A204.1 (cell line): ENCODE results near the gene ARHGAP1.
"Not testable (repeated sequence)": the region's sequence is repeated elsewhere in the genome, so short reads cannot be mapped to it uniquely, and the experiment has no call there.

ENCODE experiments used
- FAIRE-seq: peaks from 2 replicates; lab custom pipeline; 2012; peaks lifted over from hg19 to GRCh38; lab: Jason Lieb, UNC

ARHGAP1 gene

GRCh38 chr11:46672381-46672839, 28.0 kb downstream of the ARHGAP1 start:
- no peak for FAIRE-seq

GRCh38 chr11:46671958-46672315, 28.5 kb downstream of the ARHGAP1 start:
- FAIRE-seq = no peak

DNA sequence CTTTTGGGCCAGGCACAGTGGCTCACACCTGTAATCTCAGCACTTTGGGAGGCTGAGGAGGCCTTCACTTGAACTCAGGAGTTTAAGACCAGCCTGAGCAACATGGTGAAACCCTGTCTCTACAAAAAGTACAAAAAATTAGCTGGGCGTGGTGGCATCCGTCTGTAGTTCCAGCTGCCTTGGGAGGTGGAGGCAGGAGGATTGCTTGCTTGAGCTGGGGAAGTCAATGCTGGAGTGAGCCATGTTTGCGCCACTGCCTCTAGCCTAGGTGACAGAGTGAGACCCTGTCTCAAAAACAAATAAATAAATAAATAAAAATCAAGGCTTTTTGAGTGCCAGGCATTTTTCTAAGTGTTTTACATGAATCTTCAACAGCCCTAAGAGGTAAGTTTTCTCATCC, 29.9 kb downstream of the ARHGAP1 start:
- FAIRE-seq = not testable (repeated sequence)

- FAIRE-seq = no peak
Measured at GRCh38 chr11:46669711-46670139, 30.7 kb downstream of the ARHGAP1 start.

- FAIRE-seq = no peak
Measured at GRCh38 chr11:46668480-46669085, 31.8 kb downstream of the ARHGAP1 start.

GRCh38 chr11:46667043-46667481, 33.4 kb downstream of the ARHGAP1 start:
- FAIRE-seq = no peak

- no peak for FAIRE-seq
Measured at GRCh38 chr11:46666516-46666915, 33.9 kb downstream of the ARHGAP1 start.

- no peak for FAIRE-seq
Measured at GRCh38 chr11:46665356-46665755, 35.1 kb downstream of the ARHGAP1 start.

DNA sequence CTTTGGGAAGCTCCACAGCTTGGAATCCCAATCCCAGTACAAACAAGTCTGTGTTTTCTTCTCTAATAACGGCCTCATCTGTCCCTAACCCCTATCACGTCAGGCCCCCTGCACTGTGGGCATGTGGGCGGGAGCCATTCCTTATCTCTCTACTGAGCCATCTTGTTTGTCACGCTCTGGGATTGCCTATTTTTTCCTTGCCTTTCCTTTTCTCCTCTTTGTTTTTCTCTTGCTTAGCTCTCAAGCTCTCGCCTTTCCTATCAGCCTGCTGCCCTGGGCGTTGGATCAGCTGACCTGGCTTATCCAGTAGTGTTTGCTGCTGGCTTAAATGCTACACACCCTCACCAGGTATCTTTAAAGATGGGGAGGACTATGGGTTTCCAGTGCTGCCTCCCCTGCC, 35.8 kb downstream of the ARHGAP1 start:
- FAIRE-seq = no peak

- FAIRE-seq = no peak
Measured at GRCh38 chr11:46663277-46663940, 37.0 kb downstream of the ARHGAP1 start.

DNA sequence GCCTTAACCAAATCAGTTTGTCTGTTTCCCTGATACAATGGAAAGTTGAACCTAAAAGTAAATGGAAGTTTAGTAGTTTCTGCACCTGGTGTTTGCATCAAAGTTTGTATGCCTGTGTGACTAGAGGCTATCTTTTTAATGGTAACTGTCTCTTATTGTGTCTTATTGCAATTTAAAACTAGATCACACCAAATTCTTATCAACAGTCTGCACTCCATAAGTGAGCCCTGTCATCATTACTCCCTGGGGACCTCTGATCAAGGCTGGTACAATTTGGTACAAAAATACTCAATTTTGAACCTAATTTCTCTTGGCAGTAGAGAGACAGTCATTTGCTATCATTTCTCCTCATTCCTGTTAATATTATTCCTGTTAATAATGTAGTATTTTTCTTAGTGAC, 38.1 kb downstream of the ARHGAP1 start:
- FAIRE-seq = no peak

GRCh38 chr11:46661836-46662235, 38.6 kb downstream of the ARHGAP1 start:
- no peak for FAIRE-seq

GRCh38 chr11:46659908-46660307, 40.5 kb downstream of the ARHGAP1 start:
- no peak for FAIRE-seq

DNA sequence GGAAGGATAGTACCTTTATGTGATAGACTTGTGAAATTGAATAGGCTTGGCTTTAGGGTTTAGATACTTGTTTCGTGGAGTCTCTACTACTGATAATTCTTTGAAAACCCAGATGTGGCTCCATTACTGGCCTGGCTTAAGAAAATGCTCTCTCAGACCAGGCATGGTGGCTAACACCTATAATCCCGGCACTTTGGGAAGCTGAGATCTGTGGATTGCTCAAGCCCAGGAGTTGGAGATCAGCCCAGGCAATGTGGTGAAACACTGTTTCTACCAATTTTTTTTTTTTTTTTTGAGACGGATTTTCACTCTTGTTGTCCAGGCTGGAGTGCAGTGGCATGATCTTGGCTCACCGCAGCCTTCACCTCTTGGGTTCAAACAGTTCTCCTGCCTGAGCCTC, 42.2 kb downstream of the ARHGAP1 start:
- no peak for FAIRE-seq

GRCh38 chr11:46657186-46657585, 43.2 kb downstream of the ARHGAP1 start:
- FAIRE-seq = no peak

- no peak for FAIRE-seq
Measured at GRCh38 chr11:46655631-46656030, 44.8 kb downstream of the ARHGAP1 start.

DNA sequence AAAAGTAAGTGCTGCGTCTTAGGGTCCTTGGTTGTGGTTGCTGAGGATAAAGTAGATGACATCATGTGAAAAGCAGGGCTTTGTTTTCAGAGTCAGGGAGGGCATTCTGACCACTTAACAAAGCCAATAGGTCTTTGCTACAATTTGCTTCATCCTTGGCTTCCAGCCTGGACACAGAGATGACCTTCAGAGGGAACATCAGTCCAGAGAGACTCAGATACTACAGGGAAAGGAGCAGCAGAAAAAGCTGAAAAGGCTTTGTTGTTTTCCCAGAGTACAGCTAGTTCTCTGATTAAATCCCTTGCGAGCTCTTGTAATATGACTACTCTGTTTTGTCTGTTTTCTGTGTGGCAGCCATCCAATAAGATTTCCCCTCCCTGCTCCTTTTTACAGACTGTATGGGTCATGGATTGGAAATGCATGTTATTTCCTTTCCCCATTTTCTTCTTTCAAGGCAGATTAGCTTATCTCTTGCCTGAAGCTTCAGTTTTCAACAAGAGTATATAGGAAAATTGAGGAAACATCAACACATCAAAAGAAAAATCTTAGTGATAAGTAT, 51.2 kb downstream of the ARHGAP1 start:
- no peak for FAIRE-seq

DNA sequence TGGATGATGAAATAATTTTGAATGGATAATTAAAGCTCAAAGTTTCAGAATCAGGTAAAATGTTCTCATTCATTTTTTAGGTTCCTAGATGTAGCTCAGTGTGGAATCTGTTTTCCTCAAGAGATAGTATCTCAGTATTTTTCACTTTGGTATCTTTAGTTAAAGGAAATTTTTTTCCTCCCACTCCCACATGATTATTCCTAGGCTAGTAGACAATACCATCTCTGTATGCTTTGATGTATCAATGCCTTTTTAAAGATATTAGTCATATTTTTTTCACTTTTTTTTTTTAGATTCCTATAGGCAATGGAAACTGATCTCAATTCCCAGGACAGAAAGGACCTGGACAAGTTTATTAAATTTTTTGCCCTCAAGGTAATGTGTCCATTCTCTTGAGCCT, 56.4 kb downstream of the ARHGAP1 start:
- FAIRE-seq = no peak

DNA sequence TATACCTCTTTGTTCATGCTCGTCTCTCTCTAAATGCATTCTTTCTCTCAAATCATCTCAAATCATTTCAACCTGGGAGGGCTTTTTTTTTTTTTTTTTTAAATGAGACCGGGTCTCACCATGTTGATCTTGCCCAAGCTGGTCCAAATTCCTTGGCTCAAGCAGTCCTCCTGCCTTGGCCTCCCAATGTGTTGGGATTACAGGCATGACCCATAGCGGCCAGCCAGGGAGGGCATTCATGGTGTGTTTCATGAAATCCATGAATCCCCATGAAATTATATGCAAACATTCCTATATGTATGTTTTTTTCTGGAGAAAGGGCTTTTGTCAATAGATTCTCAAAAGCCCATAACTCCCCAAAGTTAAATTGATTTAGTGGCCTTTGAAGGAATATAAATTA, 56.9 kb downstream of the ARHGAP1 start:
- FAIRE-seq = no peak

GRCh38 chr11:46642627-46643335, 57.6 kb downstream of the ARHGAP1 start:
- no peak for FAIRE-seq

DNA sequence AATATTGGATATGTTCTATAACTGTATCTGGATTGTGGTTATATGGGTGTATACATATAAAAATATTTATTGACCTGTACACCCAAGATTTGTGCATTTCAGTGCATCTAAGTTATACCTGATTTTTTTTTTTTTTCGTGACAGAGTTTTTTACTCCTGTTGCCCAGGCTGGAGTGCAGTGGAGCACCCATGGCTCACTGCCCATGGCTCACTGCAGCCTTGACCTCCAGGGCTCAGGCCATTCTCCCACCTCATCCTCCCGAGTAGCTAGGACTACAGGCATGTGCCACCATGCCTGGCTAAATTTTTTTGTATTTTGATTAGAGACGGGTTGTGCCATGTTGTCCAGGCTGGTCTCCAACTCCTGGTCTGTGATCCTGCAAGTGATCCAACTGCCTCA, 58.8 kb downstream of the ARHGAP1 start:
- FAIRE-seq = no peak

DNA sequence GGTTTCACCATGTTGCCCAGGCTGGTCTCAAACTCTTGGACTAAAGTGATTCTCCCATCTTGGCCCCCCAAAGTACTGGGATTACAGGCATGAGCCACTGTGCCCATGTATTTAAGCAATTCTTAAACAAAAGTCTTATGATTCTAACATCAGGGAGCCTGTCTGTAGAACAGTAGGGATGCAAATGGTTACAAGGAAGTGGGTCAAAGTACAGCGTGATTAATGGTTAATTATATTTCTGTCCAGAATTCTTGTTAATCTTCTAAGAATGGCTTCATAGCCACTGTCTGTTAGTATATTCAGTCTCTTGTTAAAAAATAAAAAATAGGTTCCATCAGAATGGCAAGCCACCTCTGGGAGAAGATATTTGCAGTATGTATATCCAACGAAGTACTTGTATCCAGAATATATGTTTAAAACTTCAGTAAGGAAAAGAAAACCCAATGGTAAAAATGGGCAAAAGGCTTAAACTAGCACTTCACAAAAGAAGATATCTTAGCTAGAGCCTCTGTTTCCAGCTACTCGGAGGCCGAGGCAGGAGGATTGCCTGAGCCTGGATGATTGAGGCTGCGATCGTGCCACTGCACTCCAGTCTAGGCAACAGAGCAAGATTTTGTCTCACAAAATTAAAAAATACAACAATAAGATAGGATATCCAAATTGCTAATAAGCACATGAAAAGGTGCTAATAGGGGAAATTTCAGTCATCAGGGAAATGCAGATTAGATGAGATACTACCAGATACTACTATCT, 60.2 kb downstream of the ARHGAP1 start:
- no peak for FAIRE-seq
